RWPE1 (cell line): Measurements from ENCODE around the gene OR6C1.
"Not testable (repeated sequence)": the region's sequence is repeated elsewhere in the genome, so short reads cannot be mapped to it uniquely, and the experiment has no call there.

Experiments used
- CTCF ChIA-PET: fragments of 350-600 bp; sonication (Branson Sonifier 250); formaldehyde crosslinking; extraction: SDS; loops from one replicate; lab custom pipeline; 2021; lab: Yijun Ruan, JAX
- POLR2A ChIA-PET: fragments of 400-600 bp; formaldehyde crosslinking; extraction: SDS; loops from one replicate; lab custom pipeline; 2020; ENCODE audit warnings: antibody characterized with exemption; ENCODE audit not compliant: low non-redundant PET; lab: Yijun Ruan, JAX
- DNase-seq: peaks from one replicate; pipeline ENCODE4 v3.0.0; 2012; ENCODE audit warnings: low spot score
- H3K27ac ChIP-seq: fragments of 450-650 bp; 2 replicates; pipeline ENCODE4 v1.5.1; 2017
- TF ChIP-seq, protein P1 (sequence below): fragments of 450-650 bp; conservative IDR thresholded peaks from 2 replicates; pipeline ENCODE4 v1.5.1; 2017; ENCODE audit warnings: low read depth, mild to moderate bottlenecking

OR6C1 gene

DNA sequence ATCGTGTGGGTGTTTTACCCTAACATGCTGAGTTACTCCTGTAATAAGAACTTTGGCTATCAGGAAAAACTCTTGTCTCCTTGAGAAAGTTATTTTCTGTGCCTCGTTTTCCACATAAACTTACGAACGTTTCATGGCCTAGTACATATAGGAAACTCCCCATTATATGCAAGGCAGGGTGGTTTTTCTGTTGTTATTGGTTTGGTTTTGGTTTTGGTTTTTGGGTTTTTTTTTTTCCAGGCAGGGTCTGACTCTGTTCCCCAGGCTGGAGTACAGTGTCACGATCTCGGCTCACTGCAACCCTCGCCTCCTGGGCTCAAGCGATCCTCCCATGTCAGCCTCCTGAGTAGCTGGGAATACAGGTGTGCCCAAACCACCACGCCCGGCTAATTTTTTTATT, 21.9 kb downstream of the OR6C1 start:
- ChIA-PET POLR2A (no interaction called here), CTCF (interaction anchor here (0.6 kb wide), 1 partner anchor 301 kb away, joined by 3 read pairs; no protein-coding TSS in a partner anchor)
- TF ChIP-seq, protein P1, sequence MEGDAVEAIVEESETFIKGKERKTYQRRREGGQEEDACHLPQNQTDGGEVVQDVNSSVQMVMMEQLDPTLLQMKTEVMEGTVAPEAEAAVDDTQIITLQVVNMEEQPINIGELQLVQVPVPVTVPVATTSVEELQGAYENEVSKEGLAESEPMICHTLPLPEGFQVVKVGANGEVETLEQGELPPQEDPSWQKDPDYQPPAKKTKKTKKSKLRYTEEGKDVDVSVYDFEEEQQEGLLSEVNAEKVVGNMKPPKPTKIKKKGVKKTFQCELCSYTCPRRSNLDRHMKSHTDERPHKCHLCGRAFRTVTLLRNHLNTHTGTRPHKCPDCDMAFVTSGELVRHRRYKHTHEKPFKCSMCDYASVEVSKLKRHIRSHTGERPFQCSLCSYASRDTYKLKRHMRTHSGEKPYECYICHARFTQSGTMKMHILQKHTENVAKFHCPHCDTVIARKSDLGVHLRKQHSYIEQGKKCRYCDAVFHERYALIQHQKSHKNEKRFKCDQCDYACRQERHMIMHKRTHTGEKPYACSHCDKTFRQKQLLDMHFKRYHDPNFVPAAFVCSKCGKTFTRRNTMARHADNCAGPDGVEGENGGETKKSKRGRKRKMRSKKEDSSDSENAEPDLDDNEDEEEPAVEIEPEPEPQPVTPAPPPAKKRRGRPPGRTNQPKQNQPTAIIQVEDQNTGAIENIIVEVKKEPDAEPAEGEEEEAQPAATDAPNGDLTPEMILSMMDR, result no peak
- H3K27ac ChIP-seq, result no peak overlapping the region
- no peak for DNase-seq

DNA sequence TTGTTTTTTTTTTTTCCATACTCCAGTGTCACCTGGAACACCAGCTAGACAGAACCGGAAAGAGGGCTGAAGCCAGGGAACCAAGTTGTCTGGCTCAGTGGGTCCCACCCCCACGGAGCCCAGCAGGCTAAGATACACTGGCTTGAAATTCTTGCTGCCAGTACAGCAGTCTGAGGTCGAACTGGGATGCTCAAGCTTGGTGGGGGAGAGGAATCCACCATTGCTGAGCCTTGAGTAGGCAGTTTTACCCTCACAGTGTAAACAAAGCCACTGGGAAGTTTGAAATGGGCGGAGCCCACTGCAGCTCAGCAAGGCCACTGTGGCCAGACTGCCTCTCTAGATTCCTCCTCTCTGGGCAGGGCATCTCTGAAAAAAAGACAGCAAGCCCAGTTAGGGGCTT, 41.2 kb downstream of the OR6C1 start:
- H3K27ac ChIP-seq, DNase-seq, POLR2A ChIA-PET, CTCF ChIA-PET: not testable (repeated sequence)

DNA sequence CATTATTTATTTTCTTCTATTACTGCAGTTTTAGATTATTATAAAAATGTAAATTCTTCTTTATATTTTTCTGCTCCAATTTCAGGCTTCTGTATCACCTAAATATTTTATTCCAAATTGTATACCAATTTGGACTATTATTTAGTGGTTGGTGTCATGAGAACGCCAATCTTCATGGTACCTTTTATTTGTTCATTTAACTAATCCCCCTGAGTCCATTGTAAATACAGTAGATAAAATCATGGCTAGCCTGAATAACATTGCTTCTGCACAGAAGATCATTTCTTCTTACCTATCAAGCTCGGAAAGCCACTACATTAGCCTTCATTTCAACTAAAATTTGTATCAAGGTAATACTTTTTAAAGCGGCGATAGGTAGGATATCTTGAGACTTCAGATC, 48.5 kb downstream of the OR6C1 start, which contains the start of gene OR6C75:
OR6C75 (plus strand) TSS at position 301 of the 400 bp plus-strand sequence. CDS start 2,136 bp downstream, outside the sequence.
- H3K27ac ChIP-seq, result no peak within 1 kb of the TSS
- ChIA-PET CTCF (interaction anchor here (0.7 kb wide), 1 partner anchor 318 kb away, joined by 4 read pairs; no protein-coding TSS in a partner anchor), POLR2A (no interaction called here)
- TF ChIP-seq, protein P1, result no peak
- no peak for DNase-seq

DNA sequence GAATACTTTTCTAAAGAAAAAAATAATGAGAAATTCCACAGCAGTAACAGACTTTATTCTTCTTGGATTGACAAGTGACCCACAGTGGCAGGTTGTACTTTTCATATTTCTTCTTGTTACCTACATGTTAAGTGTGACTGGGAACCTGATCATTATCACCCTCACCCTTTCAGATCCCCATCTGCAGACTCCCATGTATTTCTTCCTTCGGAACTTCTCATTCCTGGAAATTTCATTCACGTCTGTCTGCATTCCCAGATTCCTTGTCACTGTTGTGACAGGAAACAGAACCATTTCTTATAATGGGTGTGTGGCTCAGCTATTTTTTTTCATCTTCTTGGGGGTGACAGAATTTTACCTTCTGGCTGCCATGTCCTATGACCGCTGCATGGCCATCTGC, 50.9 kb downstream of the OR6C1 start:
- ChIA-PET CTCF (no interaction called here), POLR2A (no interaction called here)

More for the DNA sequence above, 50.9 kb downstream of the OR6C1 start:
- no peak for DNase-seq
- no peak overlapping the region for H3K27ac ChIP-seq
- TF ChIP-seq, protein P1, result no peak
